IgD-negative memory B cell (primary cell): ENCODE measurements around the gene SYTL4. TPM values are rescaled to one million over a fixed set of nuclear protein-coding genes. Genes with fewer than 3 reads are reported as not detected.

Experiments
- H3K27ac Mint-ChIP-seq, 3 donors: one replicate each; pipeline ENCODE4 v1.8.0; 2020 to 2022; ENCODE audit warnings: mild to moderate bottlenecking in 3 of 3, mixed read lengths in 3 of 3, moderate library complexity in 1 of 3
- H3K27me3 Mint-ChIP-seq: one replicate; pipeline ENCODE4 v1.8.0; 2021; ENCODE audit warnings: mixed read lengths
- H3K36me3 Mint-ChIP-seq: one replicate; pipeline ENCODE4 v1.8.0; 2020; ENCODE audit warnings: mild to moderate bottlenecking, mixed read lengths
- H3K4me1 Mint-ChIP-seq, 3 donors: one replicate each; pipeline ENCODE4 v1.8.0; 2020 to 2022; ENCODE audit warnings: mixed read lengths in 3 of 3, mild to moderate bottlenecking in 1 of 3
- H3K4me3 Mint-ChIP-seq, 4 donors: one replicate each; pipeline ENCODE4 v1.8.0; 2020 to 2022; ENCODE audit warnings: mild to moderate bottlenecking in 4 of 4, mixed read lengths in 4 of 4, moderate library complexity in 3 of 4
- H3K9me3 Mint-ChIP-seq, 3 donors: one replicate each; pipeline ENCODE4 v1.8.0; 2020 to 2021; ENCODE audit warnings: mixed read lengths in 3 of 3, mild to moderate bottlenecking in 1 of 3
- polyA plus RNA-seq: library from polyadenylated mRNA; unstranded; fragments of 300-500 nt; fragmentation: Illumina TruSeq; gene quantifications from one replicate; pipeline ENCODE4 v1.2.3, GENCODE V29; 2021

The SYTL4 gene
- polyA plus RNA-seq, 1 donor from 2014 or later = 0.11 TPM

- Mint-ChIP-seq H3K36me3 (no peaks in the 10 kb centered on the region), H3K9me3 (peaks cover 0 to 2% (median 0%) of the 10 kb centered on the region in 3 donors), H3K27me3 (peaks cover 23% of the 10 kb centered on the region), H3K4me1 (peaks cover 0 to 4% (median 2%) of the 10 kb centered on the region in 3 donors), H3K4me3 (no peak overlapping the region), H3K27ac (no peak overlapping the region)
These were observed 84.8 kb downstream of the SYTL4 start for GRCh38 chrX:100647095-100647494.

- H3K4me1 Mint-ChIP-seq = peaks cover 0 to 4% (median 2%) of the 10 kb centered on the region in 3 donors
- no peak overlapping the region for H3K27ac Mint-ChIP-seq
- peaks cover 28% of the 10 kb centered on the region for H3K27me3 Mint-ChIP-seq
- no peaks in the 10 kb centered on the region for H3K36me3 Mint-ChIP-seq
- H3K9me3 Mint-ChIP-seq = no peaks in the 10 kb centered on the region
- H3K4me3 Mint-ChIP-seq = no peak overlapping the region
These were observed 86.8 kb downstream of the SYTL4 start for GRCh38 chrX:100645106-100645505.

GRCh38 chrX:100643956-100644860 lies 87.7 kb downstream of the SYTL4 start, which contains the start of gene SRPX2:
TSS of gene SRPX2 (plus strand) at chrX:100644199. CDS start at chrX:100646323, 2,124 bp downstream.
- Mint-ChIP-seq H3K27me3 (peaks cover 34% of the 10 kb centered on the region), H3K27ac (no peak within 1 kb of the TSS), H3K9me3 (no peaks in the 10 kb centered on the region), H3K4me1 (peaks cover 0 to 4% (median 4%) of the 10 kb centered on the region in 3 donors), H3K36me3 (no peaks in the 10 kb centered on the region), H3K4me3 (no peak within 1 kb of the TSS)

GRCh38 chrX:100643212-100643611 lies 88.7 kb downstream of the SYTL4 start:
- Mint-ChIP-seq H3K27ac (no peak overlapping the region), H3K36me3 (no peaks in the 10 kb centered on the region), H3K27me3 (peaks cover 37% of the 10 kb centered on the region), H3K4me3 (no peak overlapping the region), H3K9me3 (no peaks in the 10 kb centered on the region), H3K4me1 (peaks cover 0 to 4% (median 4%) of the 10 kb centered on the region in 3 donors)

- H3K4me1 Mint-ChIP-seq = peaks cover 0 to 4% (median 1%) of the 10 kb centered on the region in 3 donors
- no peaks in the 10 kb centered on the region for H3K36me3 Mint-ChIP-seq
- no peak overlapping the region for H3K27ac Mint-ChIP-seq
- no peaks in the 10 kb centered on the region for H3K9me3 Mint-ChIP-seq
- no peak overlapping the region for H3K4me3 Mint-ChIP-seq
- H3K27me3 Mint-ChIP-seq = peaks cover 41% of the 10 kb centered on the region
These were observed 89.6 kb downstream of the SYTL4 start for GRCh38 chrX:100642290-100642689.

- H3K36me3 Mint-ChIP-seq = no peaks in the 10 kb centered on the region
- H3K27me3 Mint-ChIP-seq = peaks cover 24% of the 10 kb centered on the region
- H3K27ac Mint-ChIP-seq = no peak within 1 kb of the TSS
- peaks cover 0 to 8% (median 3%) of the 10 kb centered on the region in 3 donors for H3K4me1 Mint-ChIP-seq
- H3K9me3 Mint-ChIP-seq = peaks cover 0 to 3% (median 0%) of the 10 kb centered on the region in 3 donors
- peak within 1 kb of the TSS; percentile 72 to 92 (median 84) for H3K4me3 Mint-ChIP-seq
These were observed 95.5 kb downstream of the SYTL4 start, which contains the start of gene TSPAN6 for GRCh38 chrX:100636321-100636991. TSS of gene TSPAN6 (minus strand) at chrX:100636806. CDS start at chrX:100636694, 112 bp downstream.

GRCh38 chrX:100635989-100636320 lies 96.0 kb downstream of the SYTL4 start:
- Mint-ChIP-seq H3K4me3 (peak overlapping the region in 1 of 4 donors; percentile 92), H3K27ac (no peak overlapping the region), H3K36me3 (no peaks in the 10 kb centered on the region), H3K27me3 (peaks cover 23% of the 10 kb centered on the region), H3K9me3 (peaks cover 0 to 3% (median 0%) of the 10 kb centered on the region in 3 donors), H3K4me1 (peaks cover 0 to 8% (median 3%) of the 10 kb centered on the region in 3 donors)

GRCh38 chrX:100635040-100635439 lies 96.9 kb downstream of the SYTL4 start:
- H3K27me3 Mint-ChIP-seq = peaks cover 23% of the 10 kb centered on the region
- no peak overlapping the region for H3K4me3 Mint-ChIP-seq
- peaks cover 0 to 3% (median 0%) of the 10 kb centered on the region in 3 donors for H3K9me3 Mint-ChIP-seq
- no peak overlapping the region for H3K27ac Mint-ChIP-seq
- no peaks in the 10 kb centered on the region for H3K36me3 Mint-ChIP-seq
- peaks cover 0 to 8% (median 3%) of the 10 kb centered on the region in 3 donors for H3K4me1 Mint-ChIP-seq

- peaks cover 0 to 2% (median 0%) of the 10 kb centered on the region in 3 donors for H3K9me3 Mint-ChIP-seq
- H3K36me3 Mint-ChIP-seq = peaks cover 3% of the 10 kb centered on the region
- H3K4me3 Mint-ChIP-seq = peak overlapping the region in 3 of 4 donors; percentile 35 to 84 (median 45)
- H3K4me1 Mint-ChIP-seq = peaks cover 12 to 16% (median 14%) of the 10 kb centered on the region in 3 donors
- peaks cover 6% of the 10 kb centered on the region for H3K27me3 Mint-ChIP-seq
- H3K27ac Mint-ChIP-seq = peak overlapping the region in 1 of 3 donors; percentile 13
These were observed 105.9 kb downstream of the SYTL4 start for GRCh38 chrX:100625985-100626491.

Other genes with a start within 250 kb of the SYTL4 start
- not detected for gene TNMD, start 147.2 kb downstream of the SYTL4 start, polyA plus RNA-seq
- 0.19 TPM for gene TSPAN6, start 95.3 kb downstream of the SYTL4 start, polyA plus RNA-seq
- gene SRPX2, start 87.9 kb downstream of the SYTL4 start, polyA plus RNA-seq = not detected
- gene CSTF2, start 88.3 kb upstream of the SYTL4 start, polyA plus RNA-seq = 14.0 TPM
- gene NOX1, start 142.2 kb upstream of the SYTL4 start, polyA plus RNA-seq = not detected
- 0.88 TPM for gene XKRX, start 196.8 kb upstream of the SYTL4 start, polyA plus RNA-seq
- gene ARL13A, start 237.6 kb upstream of the SYTL4 start, polyA plus RNA-seq = not detected